ENCODE results near the gene VPS13D. TPM values are rescaled to one million over a fixed set of nuclear protein-coding genes. Genes with fewer than 3 reads are reported as not detected.

VPS13D gene
- total RNA-seq, 1 experiment from 2014 or later, result 29.0 TPM

DNA sequence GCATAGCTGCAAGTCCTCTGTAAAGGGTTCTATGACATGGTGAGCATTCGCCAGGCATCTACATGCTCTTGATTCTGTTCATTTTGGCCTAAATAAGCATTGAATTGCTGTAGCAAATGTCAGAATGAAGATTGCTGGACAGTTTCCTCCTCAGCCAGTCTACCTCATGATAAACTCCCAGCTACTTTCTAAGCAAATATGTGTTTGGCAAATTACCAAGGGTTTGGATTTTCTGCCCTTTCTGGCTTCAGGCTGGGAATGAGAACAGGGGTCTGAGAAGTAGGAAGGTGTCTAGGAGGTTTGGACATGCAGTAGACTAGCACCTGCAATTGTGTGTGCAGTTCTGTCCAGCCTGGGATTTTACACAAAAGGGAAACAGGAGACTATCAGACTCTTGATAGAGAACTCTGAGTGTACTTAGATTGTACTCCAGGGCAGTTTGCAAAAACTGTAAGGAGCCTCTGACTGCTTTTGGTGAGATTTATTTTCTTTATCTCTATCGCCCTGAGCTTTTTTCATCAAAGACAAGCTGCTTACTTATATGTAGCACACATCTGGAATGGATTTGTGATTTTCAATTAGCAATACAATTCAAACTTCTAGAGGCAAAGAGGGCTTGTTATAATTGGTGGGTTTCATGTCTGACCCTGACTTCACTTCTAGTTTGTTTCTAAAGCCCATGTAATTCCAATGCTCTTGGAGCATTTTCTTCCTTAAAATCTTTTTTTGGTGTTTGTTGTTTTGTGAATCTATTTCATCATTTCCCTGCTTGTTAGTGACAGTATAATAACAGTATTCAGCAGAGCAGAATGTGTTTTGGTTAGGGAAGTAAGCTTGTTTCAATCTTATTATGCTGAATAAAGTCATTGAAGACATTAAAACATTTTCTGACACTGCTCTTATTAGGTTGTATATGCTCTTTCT is 150.8 kb downstream of the VPS13D start (continued):
- TF ChIP-seq ELF4 (CRISPR knock-in tag; IDR thresholded peaks at IDR 0.05; ENCODE audit: low read depth) (no peak), NFE2L1 (CRISPR knock-in tag; IDR thresholded peaks at IDR 0.05) (no peak), TP53 (CRISPR knock-in tag; IDR thresholded peaks at IDR 0.05) (no peak), PRRX2 (CRISPR knock-in tag; IDR thresholded peaks at IDR 0.05) (no peak)
- TF ChIP-seq, protein P1, sequence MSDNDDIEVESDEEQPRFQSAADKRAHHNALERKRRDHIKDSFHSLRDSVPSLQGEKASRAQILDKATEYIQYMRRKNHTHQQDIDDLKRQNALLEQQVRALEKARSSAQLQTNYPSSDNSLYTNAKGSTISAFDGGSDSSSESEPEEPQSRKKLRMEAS (CRISPR knock-in tag; IDR thresholded peaks at IDR 0.05), result no peak
- TF ChIP-seq, protein P2, sequence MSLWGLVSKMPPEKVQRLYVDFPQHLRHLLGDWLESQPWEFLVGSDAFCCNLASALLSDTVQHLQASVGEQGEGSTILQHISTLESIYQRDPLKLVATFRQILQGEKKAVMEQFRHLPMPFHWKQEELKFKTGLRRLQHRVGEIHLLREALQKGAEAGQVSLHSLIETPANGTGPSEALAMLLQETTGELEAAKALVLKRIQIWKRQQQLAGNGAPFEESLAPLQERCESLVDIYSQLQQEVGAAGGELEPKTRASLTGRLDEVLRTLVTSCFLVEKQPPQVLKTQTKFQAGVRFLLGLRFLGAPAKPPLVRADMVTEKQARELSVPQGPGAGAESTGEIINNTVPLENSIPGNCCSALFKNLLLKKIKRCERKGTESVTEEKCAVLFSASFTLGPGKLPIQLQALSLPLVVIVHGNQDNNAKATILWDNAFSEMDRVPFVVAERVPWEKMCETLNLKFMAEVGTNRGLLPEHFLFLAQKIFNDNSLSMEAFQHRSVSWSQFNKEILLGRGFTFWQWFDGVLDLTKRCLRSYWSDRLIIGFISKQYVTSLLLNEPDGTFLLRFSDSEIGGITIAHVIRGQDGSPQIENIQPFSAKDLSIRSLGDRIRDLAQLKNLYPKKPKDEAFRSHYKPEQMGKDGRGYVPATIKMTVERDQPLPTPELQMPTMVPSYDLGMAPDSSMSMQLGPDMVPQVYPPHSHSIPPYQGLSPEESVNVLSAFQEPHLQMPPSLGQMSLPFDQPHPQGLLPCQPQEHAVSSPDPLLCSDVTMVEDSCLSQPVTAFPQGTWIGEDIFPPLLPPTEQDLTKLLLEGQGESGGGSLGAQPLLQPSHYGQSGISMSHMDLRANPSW (CRISPR knock-in tag; conservative IDR thresholded peaks at IDR 0.05; ENCODE audit: low read depth), result no peak
- TF ChIP-seq, protein P3, sequence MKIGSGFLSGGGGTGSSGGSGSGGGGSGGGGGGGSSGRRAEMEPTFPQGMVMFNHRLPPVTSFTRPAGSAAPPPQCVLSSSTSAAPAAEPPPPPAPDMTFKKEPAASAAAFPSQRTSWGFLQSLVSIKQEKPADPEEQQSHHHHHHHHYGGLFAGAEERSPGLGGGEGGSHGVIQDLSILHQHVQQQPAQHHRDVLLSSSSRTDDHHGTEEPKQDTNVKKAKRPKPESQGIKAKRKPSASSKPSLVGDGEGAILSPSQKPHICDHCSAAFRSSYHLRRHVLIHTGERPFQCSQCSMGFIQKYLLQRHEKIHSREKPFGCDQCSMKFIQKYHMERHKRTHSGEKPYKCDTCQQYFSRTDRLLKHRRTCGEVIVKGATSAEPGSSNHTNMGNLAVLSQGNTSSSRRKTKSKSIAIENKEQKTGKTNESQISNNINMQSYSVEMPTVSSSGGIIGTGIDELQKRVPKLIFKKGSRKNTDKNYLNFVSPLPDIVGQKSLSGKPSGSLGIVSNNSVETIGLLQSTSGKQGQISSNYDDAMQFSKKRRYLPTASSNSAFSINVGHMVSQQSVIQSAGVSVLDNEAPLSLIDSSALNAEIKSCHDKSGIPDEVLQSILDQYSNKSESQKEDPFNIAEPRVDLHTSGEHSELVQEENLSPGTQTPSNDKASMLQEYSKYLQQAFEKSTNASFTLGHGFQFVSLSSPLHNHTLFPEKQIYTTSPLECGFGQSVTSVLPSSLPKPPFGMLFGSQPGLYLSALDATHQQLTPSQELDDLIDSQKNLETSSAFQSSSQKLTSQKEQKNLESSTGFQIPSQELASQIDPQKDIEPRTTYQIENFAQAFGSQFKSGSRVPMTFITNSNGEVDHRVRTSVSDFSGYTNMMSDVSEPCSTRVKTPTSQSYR (CRISPR knock-in tag; IDR thresholded peaks at IDR 0.05), result no peak

DNA sequence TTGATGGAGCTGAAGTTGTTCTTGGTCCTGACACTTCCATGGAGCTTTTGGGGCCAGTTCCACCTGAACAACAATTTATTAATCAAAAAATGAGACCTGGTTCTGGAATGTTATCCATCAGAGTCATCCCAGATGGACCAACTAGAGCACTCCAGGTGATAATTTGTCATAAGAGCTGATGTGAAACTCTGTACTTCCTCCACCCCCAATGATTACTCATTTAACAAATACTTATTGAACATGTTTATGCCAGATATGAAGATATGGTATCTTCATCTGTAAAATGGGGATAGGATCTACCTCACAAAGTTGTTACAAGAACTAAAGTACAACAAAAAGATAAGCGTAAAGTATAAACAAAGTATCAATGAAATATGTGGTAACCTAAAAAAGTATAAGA is 153.2 kb downstream of the VPS13D start:
- Mint-ChIP-seq H3K4me3 (no peak overlapping the region), H3K27me3 (ENCODE audit: low read depth) (no peaks in the 10 kb centered on the region; the same call in 1 of the 2 replicates), H3K27ac (no peak overlapping the region), H3K9me3 (peaks cover 21% of the 10 kb centered on the region), H3K4me1 (no peaks in the 10 kb centered on the region), H3K36me3 (peaks cover 63% of the 10 kb centered on the region)
- ChIA-PET POLR2A (no interaction called here), CTCF (no interaction called here)
- ATAC-seq (no peak), DNase-seq (ENCODE audit: low spot score) (no peak)
- TF ChIP-seq NR1H2 (CRISPR knock-in tag; IDR thresholded peaks at IDR 0.05) (no peak), OVOL2 (CRISPR knock-in tag; IDR thresholded peaks at IDR 0.05; ENCODE audit: borderline replicate concordance) (no peak), NR3C1 (CRISPR knock-in tag; conservative IDR thresholded peaks at IDR 0.05; ENCODE audit: low read depth) (no peak), NFYB (CRISPR knock-in tag; conservative IDR thresholded peaks at IDR 0.05; ENCODE audit: low read depth) (no peak), JAZF1 (CRISPR knock-in tag; IDR thresholded peaks at IDR 0.05) (no peak), JUN (CRISPR knock-in tag; IDR thresholded peaks at IDR 0.05) (no peak), GABPB1 (CRISPR knock-in tag; IDR thresholded peaks at IDR 0.05) (no peak), ZNF396 (CRISPR knock-in tag; IDR thresholded peaks at IDR 0.05; ENCODE audit: borderline replicate concordance) (no peak)
- TF ChIP-seq, protein P4, sequence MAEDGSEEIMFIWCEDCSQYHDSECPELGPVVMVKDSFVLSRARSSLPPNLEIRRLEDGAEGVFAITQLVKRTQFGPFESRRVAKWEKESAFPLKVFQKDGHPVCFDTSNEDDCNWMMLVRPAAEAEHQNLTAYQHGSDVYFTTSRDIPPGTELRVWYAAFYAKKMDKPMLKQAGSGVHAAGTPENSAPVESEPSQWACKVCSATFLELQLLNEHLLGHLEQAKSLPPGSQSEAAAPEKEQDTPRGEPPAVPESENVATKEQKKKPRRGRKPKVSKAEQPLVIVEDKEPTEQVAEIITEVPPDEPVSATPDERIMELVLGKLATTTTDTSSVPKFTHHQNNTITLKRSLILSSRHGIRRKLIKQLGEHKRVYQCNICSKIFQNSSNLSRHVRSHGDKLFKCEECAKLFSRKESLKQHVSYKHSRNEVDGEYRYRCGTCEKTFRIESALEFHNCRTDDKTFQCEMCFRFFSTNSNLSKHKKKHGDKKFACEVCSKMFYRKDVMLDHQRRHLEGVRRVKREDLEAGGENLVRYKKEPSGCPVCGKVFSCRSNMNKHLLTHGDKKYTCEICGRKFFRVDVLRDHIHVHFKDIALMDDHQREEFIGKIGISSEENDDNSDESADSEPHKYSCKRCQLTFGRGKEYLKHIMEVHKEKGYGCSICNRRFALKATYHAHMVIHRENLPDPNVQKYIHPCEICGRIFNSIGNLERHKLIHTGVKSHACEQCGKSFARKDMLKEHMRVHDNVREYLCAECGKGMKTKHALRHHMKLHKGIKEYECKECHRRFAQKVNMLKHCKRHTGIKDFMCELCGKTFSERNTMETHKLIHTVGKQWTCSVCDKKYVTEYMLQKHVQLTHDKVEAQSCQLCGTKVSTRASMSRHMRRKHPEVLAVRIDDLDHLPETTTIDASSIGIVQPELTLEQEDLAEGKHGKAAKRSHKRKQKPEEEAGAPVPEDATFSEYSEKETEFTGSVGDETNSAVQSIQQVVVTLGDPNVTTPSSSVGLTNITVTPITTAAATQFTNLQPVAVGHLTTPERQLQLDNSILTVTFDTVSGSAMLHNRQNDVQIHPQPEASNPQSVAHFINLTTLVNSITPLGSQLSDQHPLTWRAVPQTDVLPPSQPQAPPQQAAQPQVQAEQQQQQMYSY (CRISPR knock-in tag; IDR thresholded peaks at IDR 0.05), result no peak
- TF ChIP-seq, protein P5, sequence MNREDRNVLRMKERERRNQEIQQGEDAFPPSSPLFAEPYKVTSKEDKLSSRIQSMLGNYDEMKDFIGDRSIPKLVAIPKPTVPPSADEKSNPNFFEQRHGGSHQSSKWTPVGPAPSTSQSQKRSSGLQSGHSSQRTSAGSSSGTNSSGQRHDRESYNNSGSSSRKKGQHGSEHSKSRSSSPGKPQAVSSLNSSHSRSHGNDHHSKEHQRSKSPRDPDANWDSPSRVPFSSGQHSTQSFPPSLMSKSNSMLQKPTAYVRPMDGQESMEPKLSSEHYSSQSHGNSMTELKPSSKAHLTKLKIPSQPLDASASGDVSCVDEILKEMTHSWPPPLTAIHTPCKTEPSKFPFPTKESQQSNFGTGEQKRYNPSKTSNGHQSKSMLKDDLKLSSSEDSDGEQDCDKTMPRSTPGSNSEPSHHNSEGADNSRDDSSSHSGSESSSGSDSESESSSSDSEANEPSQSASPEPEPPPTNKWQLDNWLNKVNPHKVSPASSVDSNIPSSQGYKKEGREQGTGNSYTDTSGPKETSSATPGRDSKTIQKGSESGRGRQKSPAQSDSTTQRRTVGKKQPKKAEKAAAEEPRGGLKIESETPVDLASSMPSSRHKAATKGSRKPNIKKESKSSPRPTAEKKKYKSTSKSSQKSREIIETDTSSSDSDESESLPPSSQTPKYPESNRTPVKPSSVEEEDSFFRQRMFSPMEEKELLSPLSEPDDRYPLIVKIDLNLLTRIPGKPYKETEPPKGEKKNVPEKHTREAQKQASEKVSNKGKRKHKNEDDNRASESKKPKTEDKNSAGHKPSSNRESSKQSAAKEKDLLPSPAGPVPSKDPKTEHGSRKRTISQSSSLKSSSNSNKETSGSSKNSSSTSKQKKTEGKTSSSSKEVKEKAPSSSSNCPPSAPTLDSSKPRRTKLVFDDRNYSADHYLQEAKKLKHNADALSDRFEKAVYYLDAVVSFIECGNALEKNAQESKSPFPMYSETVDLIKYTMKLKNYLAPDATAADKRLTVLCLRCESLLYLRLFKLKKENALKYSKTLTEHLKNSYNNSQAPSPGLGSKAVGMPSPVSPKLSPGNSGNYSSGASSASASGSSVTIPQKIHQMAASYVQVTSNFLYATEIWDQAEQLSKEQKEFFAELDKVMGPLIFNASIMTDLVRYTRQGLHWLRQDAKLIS (CRISPR knock-in tag; IDR thresholded peaks at IDR 0.05; ENCODE audit: borderline replicate concordance), result no peak
- TF ChIP-seq, protein P6, sequence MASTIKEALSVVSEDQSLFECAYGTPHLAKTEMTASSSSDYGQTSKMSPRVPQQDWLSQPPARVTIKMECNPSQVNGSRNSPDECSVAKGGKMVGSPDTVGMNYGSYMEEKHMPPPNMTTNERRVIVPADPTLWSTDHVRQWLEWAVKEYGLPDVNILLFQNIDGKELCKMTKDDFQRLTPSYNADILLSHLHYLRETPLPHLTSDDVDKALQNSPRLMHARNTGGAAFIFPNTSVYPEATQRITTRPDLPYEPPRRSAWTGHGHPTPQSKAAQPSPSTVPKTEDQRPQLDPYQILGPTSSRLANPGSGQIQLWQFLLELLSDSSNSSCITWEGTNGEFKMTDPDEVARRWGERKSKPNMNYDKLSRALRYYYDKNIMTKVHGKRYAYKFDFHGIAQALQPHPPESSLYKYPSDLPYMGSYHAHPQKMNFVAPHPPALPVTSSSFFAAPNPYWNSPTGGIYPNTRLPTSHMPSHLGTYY (CRISPR knock-in tag; IDR thresholded peaks at IDR 0.05), result no peak
- TF ChIP-seq, protein P7, sequence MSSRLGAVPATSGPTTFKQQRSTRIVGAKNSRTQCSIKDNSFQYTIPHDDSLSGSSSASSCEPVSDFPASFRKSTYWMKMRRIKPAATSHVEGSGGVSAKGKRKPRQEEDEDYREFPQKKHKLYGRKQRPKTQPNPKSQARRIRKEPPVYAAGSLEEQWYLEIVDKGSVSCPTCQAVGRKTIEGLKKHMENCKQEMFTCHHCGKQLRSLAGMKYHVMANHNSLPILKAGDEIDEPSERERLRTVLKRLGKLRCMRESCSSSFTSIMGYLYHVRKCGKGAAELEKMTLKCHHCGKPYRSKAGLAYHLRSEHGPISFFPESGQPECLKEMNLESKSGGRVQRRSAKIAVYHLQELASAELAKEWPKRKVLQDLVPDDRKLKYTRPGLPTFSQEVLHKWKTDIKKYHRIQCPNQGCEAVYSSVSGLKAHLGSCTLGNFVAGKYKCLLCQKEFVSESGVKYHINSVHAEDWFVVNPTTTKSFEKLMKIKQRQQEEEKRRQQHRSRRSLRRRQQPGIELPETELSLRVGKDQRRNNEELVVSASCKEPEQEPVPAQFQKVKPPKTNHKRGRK (CRISPR knock-in tag; IDR thresholded peaks at IDR 0.05; ENCODE audit: borderline replicate concordance), result no peak

Data from WTC11 (cell line).